ENCODE measurements around the gene NDUFV3.

DNA sequence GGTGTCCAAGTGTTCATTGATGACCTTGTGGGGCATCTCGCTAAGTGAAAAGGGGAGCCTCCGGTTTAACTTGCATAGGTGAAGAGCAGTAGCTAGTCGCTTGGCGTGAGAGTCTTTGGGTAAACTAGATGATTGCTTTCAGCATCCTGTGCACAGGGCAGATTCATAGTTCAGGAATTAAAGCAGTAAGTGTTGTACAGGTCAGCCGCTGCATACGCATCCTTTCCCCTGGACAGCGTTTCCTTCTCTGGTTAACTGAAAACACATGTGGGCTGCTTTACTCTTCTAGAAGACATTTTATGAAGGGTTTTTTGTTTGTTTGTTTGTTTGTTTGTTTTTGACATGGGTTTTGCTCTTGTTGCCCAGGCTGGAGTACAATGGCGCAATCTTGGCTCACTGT is 12.1 kb downstream of the NDUFV3 start:
- TF ChIP-seq POLR2A (IDR thresholded peaks at IDR 0.05) (no peak), POLR2AphosphoS5 (IDR thresholded peaks at IDR 0.05) (no peak), EP300 (IDR thresholded peaks at IDR 0.05) (no peak)
- TF ChIP-seq, protein P1, sequence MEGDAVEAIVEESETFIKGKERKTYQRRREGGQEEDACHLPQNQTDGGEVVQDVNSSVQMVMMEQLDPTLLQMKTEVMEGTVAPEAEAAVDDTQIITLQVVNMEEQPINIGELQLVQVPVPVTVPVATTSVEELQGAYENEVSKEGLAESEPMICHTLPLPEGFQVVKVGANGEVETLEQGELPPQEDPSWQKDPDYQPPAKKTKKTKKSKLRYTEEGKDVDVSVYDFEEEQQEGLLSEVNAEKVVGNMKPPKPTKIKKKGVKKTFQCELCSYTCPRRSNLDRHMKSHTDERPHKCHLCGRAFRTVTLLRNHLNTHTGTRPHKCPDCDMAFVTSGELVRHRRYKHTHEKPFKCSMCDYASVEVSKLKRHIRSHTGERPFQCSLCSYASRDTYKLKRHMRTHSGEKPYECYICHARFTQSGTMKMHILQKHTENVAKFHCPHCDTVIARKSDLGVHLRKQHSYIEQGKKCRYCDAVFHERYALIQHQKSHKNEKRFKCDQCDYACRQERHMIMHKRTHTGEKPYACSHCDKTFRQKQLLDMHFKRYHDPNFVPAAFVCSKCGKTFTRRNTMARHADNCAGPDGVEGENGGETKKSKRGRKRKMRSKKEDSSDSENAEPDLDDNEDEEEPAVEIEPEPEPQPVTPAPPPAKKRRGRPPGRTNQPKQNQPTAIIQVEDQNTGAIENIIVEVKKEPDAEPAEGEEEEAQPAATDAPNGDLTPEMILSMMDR (IDR thresholded peaks at IDR 0.05), result no peak
